Measurements from ENCODE around the gene TFEB. TPM values are rescaled to one million over a fixed set of nuclear protein-coding genes. Genes with fewer than 3 reads are reported as not detected.

TFEB gene
- total RNA-seq, 3 donors from 2014 or later (not counting 1 experiment from before 2014, with no cell fraction given), result 56.0 to 66.7 (median 66.2) TPM

DNA sequence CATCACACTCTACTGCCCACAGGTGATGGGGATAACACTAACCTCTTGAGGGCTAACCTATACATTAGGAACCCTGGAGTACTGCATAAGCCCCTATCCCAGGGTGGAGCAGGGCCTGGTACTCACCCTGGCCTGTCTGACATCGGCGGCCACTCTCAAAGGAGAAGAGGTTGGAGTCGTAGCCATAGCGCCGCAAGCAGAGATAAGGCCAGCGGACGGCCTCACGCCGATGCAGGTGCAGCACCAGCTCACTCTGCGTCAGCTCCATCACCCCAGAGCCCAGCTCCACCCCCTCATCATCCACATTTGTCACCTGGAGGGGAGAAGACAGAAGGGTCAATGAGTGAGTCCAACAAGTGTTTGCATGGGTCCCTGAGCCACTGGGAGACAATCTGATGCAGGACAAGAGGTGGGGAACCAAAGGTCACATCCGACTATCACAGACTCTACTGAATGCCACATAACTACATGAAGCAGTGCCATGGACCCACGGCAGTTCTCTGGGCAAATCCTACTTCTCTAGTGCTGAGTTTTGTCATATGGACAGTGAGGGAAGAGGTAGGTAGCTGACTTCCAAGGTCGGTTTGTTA, 40.0 kb upstream of the TFEB start:
- no peaks in the 10 kb centered on the region for H3K9me3 ChIP-seq (ENCODE audit: control insufficient read depth, insufficient read depth, low read length)
- H3K4me1 ChIP-seq (ENCODE audit: control insufficient read depth, insufficient read depth, low read length), result peaks cover 7% of the 10 kb centered on the region
- DNase-seq (no peak), ATAC-seq (no peak)
- H3K36me3 ChIP-seq (ENCODE audit: control insufficient read depth, insufficient read depth, low read length), result peaks cover 37% of the 10 kb centered on the region
- Mint-ChIP-seq H3K27me3 (ENCODE audit: low read depth in 2 of 2) (no peaks in the 10 kb centered on the region), H3K4me3 (no peak overlapping the region), H3K9me3 (no peaks in the 10 kb centered on the region), H3K4me1 (peaks cover 7 to 15% of the 10 kb centered on the region in 2 donors), H3K27ac (no peak overlapping the region), H3K36me3 (peaks cover 13% of the 10 kb centered on the region)
- H3K27ac ChIP-seq (ENCODE audit: low read length), result no peak overlapping the region
- no peak overlapping the region for H3K4me3 ChIP-seq (ENCODE audit: low read length)
- no peaks in the 10 kb centered on the region for H3K27me3 ChIP-seq (ENCODE audit: control insufficient read depth, insufficient read depth, low read length)
- TF ChIP-seq, protein P1, sequence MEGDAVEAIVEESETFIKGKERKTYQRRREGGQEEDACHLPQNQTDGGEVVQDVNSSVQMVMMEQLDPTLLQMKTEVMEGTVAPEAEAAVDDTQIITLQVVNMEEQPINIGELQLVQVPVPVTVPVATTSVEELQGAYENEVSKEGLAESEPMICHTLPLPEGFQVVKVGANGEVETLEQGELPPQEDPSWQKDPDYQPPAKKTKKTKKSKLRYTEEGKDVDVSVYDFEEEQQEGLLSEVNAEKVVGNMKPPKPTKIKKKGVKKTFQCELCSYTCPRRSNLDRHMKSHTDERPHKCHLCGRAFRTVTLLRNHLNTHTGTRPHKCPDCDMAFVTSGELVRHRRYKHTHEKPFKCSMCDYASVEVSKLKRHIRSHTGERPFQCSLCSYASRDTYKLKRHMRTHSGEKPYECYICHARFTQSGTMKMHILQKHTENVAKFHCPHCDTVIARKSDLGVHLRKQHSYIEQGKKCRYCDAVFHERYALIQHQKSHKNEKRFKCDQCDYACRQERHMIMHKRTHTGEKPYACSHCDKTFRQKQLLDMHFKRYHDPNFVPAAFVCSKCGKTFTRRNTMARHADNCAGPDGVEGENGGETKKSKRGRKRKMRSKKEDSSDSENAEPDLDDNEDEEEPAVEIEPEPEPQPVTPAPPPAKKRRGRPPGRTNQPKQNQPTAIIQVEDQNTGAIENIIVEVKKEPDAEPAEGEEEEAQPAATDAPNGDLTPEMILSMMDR (IDR thresholded peaks at IDR 0.05), result no peak
- intact Hi-C loops (cut with micrococcal nuclease), result no loop called here
- 97% methylated on average over 11 of the region's 13 CpGs for WGBS (ENCODE audit: insufficient coverage)

DNA sequence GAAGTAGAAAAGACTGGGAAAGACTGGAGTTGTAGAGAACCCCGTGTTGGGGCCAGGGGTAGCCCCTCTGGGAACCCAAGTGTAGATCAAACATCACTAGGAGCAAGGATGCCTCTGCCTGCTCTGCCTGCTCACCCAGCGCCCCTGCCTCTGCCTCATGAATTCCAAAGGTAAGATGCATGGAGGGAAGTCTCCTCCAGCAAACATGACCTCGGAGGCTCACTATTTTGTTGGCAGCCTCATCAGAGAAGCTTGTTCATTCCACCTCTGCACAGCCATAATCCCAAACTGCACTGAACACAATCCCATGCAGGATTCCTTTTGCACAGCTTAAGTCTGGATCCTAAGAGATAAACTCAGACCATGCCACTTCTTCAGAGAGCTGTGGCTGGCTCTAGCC, 39.4 kb upstream of the TFEB start:
- Mint-ChIP-seq H3K4me1 (peaks cover 7 to 10% of the 10 kb centered on the region in 2 donors), H3K4me3 (no peak overlapping the region), H3K27ac (no peak overlapping the region), H3K36me3 (peaks cover 13% of the 10 kb centered on the region), H3K27me3 (ENCODE audit: low read depth in 2 of 2) (no peaks in the 10 kb centered on the region), H3K9me3 (no peaks in the 10 kb centered on the region)
- Histone ChIP-seq H3K4me3 (ENCODE audit: low read length) (no peak overlapping the region), H3K4me1 (ENCODE audit: control insufficient read depth, insufficient read depth, low read length) (peaks cover 7% of the 10 kb centered on the region), H3K27ac (ENCODE audit: low read length) (no peak overlapping the region), H3K36me3 (ENCODE audit: control insufficient read depth, insufficient read depth, low read length) (peaks cover 37% of the 10 kb centered on the region), H3K9me3 (ENCODE audit: control insufficient read depth, insufficient read depth, low read length) (no peaks in the 10 kb centered on the region), H3K27me3 (ENCODE audit: control insufficient read depth, insufficient read depth, low read length) (no peaks in the 10 kb centered on the region)
- no peak for ATAC-seq
- TF ChIP-seq, protein P1 (IDR thresholded peaks at IDR 0.05), result no peak
- no peak for DNase-seq
- intact Hi-C loops (cut with micrococcal nuclease), result no loop called here
- WGBS (ENCODE audit: insufficient coverage), result 90% methylated on average over 3 of the region's 3 CpGs

DNA sequence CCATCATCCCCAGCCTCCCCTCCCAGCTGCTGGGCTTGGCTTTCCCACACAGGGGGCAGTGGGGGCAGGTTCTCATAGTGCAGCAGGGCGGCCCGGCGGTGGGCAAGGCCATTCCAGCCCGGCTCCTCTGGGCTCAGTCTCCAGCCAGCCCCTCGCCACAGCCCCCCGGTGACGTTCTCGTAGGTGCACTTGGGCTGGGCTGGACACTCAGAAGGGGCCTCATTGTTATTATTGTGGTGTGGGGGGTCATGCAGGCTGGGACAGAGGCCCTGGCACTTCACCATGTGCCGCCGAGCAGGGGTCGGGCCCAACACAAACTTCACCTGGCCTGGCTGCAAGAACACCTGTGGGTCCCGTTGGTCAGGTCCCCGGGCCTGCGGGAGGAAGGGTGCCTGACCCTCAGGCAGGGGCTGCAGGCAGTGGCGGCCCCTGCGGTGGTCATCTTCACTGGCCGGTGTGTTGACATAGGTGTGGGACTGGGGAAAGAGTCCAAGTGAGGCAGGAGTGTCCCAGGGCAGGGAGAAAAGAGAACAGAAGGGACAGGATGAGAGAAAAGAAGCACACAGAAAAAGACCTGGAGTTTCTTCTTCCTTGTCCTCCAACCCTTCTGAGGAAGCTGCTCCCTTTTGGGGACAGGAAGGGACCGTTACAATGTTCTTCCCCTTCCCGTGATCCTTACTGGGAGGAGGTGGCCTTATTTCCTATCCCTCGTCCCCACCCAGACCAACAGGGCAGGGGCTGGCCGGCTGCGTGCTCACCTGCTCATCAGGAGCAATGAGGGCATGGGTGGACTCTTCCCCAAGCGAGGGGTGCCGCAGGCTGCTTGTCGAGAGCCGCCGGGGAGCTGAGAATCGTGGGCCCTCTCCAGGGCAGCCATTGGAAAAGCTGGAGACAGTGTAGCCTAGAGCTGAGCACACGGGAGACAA, 35.9 kb upstream of the TFEB start:
- Histone ChIP-seq H3K9me3 (ENCODE audit: control insufficient read depth, insufficient read depth, low read length) (no peaks in the 10 kb centered on the region), H3K4me1 (ENCODE audit: control insufficient read depth, insufficient read depth, low read length) (peaks cover 14% of the 10 kb centered on the region), H3K27me3 (ENCODE audit: control insufficient read depth, insufficient read depth, low read length) (no peaks in the 10 kb centered on the region), H3K27ac (ENCODE audit: low read length) (no peak overlapping the region), H3K36me3 (ENCODE audit: control insufficient read depth, insufficient read depth, low read length) (peaks cover 37% of the 10 kb centered on the region), H3K4me3 (ENCODE audit: low read length) (no peak overlapping the region)
- intact Hi-C loops (cut with micrococcal nuclease), result no loop called here
- TF ChIP-seq, protein P1 (IDR thresholded peaks at IDR 0.05), result no peak
- Mint-ChIP-seq H3K4me1 (peaks cover 0 to 9% of the 10 kb centered on the region in 2 donors), H3K4me3 (no peak overlapping the region), H3K36me3 (peaks cover 13% of the 10 kb centered on the region), H3K27me3 (ENCODE audit: low read depth in 2 of 2) (no peaks in the 10 kb centered on the region), H3K9me3 (no peaks in the 10 kb centered on the region), H3K27ac (no peak overlapping the region)
- WGBS (ENCODE audit: insufficient coverage), result 93% methylated on average over 29 of the region's 29 CpGs
- ATAC-seq (no peak), DNase-seq (no peak)

Data from natural killer cell (primary cell).